GM18858 (cell line): ENCODE measurements around the gene LCLAT1.
"Not testable (repeated sequence)": the region's sequence is repeated elsewhere in the genome, so short reads cannot be mapped to it uniquely, and the experiment has no call there.

Experiments
- ATAC-seq: cut with Tn5 transposase; IDR thresholded peaks from one replicate; pipeline ENCODE4 v1.9.1; 2021; ENCODE audit not compliant: unreplicated experiment

The LCLAT1 gene

DNA sequence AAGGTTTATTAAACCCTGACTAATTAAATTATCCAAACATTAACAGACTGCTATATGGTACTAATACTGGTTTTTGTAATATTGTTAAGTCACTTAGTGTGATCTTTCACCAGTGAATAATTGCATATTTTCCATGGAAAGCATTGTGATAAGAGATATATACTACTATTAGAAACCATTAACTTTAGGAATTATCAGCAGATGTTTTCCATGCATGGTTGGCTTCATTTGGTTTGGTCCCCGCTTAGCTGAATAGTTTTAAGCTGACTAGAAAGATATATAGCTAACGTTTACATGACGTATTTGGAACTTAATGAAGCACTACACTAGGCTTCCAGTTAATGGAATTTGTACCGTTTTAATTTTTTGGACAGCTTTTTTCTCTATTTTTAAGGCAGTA, 37.9 kb downstream of the LCLAT1 start:
- no peak for ATAC-seq

DNA sequence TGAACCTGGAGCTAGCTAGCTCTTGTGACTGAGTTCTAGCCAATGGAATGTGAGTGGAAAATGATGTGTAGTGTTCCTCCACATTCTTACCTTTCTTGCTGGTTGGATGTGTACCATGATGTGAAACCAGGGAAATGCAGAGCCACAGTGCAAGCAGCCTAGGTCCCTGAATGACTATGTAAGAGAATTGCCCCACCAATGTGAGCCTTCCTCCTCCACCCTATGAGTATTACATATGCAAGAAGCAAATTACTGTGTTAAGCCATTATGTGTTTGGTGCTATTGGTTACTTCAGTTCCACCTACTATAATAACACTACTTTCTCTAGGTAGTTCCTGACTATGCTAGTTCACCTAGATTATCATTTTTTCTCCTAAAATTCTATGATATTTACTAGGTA, 39.6 kb downstream of the LCLAT1 start:
- ATAC-seq = no peak

DNA sequence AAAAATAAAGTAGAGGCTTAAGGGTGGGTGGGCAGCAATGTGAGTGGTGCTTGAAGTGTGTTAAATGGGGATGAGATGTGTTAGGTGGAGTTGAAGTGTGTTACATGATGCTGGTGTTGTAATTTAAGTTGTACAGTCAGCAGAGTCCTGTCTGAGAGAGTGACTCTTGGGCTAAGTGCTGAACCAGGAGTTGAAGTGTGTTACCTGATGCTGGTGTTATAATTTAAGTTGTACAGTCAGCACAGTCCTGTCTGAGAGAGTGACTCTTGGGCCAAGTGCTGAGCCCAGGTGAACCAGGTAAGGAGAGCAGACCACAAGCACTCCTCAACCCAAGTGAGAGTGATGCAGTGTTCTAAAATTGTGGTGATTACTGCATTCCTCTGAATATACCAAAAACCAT, 40.6 kb downstream of the LCLAT1 start:
- ATAC-seq = no peak

DNA sequence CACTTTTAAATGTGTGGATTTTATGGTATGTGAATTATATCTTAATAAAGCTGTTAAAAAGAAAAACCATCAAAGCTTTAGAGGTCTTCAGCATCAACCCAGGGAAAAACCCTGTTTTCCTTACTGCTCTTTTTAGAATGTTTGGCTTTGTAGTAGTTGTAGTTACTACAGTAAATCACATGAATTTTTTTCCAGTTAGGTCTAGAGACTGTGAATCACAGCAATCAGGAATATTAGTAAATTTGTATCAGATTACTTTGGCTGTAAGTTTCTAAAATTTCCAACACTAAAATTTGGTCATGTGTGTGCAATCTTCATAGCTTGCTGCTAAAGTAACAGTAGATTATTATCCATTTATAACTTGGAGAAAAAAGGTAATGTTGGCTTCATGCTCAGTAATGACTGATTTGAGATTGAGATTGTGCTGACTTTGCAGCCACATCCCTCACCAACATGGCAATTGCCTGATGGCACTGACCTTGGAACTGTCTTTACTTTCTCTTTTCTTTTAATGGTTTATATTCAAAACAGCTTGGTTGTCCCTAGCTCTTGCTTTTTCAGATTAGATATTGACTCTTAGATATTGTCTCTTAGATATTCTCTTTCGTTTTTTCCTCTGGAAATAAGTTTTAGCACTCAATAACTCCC, 41.1 kb downstream of the LCLAT1 start:
- ATAC-seq = no peak

DNA sequence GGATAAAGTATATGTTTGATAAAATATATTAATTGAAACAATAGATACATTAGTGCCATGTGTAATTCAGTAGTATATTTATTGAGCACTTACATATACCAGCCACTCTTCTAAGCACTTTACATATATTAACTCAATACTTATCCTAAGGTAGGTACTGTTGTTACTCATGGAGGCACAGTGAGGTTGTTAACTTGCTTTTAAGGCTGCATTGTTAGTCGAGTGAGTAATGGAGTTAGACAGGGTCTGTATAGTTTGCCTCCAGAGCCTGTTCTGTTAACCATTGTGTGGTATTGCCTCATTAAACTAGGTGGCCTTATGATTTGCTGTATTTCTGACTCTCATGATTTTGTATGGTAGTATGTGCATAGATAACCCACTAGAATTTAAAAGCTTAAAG, 44.2 kb downstream of the LCLAT1 start:
- ATAC-seq = no peak

DNA sequence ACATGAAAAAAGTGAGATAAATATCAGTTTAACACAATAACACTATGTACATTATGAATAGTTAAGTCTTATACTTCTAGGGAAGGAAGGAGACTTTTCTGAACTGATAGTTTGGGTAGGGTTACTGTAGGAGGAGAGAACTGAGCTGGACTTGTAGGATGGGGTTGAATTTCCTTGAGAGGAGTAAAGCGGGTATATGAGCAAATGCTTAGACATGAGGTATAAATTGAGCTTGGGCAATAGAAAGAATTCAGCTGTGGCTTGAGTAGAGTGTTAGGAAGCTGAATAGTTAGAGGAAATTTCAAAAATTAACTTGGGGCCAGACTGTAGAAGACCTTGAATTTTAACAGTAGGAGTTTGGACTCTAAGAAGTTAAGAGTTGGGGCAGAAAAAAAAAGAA, 45.1 kb downstream of the LCLAT1 start:
- ATAC-seq = no peak

DNA sequence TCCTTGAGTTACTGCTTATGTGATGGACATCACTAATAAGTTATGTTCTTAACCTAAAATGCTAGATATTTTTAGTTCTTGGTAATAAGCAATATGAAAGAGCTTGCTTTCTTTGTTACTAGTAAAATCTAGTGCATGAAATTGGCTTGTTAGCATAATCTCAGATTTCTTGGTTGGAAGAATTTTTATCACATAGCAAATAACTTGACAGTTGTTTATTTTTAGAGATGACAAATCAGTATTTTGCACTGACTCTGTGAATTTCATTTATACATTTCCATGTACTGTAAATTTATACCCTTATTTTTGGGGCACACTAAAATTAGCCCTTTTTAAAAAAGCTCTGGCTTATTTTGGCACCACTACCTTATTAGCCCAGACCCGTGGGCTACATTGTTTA, 45.6 kb downstream of the LCLAT1 start:
- no peak for ATAC-seq

DNA sequence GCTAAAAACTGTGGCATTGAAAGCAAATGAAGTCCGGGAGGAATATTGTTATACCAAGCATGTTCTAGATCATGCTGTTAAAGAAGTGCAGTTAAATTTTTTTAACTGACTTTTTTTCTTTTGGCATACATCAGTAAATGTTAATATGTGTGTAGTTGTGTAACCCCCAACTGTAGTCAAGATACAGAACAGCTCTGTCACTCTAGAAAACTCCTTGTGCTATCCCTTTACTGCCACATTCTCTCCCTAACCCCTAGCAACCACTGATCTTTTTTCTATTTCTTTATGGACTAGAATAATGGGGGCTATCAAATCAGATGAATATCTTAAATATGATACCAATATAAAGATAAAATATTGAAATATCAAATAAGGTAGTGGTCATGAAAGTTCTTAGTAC, 46.4 kb downstream of the LCLAT1 start:
- ATAC-seq = no peak

DNA sequence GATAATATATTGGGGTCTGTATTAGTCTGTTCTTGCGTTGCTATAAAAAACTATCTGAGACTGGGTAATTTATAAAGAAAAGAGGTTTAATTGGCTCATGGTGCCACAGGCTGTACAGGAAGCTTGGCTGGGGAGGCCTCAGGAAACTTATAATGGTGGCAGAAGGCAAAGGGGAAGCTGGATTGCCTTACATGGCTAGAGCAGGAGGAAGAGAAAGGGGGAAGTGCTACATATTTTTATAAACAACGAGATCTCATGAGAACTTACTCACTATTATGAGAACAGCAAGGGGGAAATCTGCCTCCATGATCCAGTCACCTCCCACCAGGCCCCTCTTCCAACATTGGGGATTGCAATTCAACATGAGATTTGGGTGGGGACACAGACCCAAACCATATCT, 48.9 kb downstream of the LCLAT1 start:
- ATAC-seq = not testable (repeated sequence)

DNA sequence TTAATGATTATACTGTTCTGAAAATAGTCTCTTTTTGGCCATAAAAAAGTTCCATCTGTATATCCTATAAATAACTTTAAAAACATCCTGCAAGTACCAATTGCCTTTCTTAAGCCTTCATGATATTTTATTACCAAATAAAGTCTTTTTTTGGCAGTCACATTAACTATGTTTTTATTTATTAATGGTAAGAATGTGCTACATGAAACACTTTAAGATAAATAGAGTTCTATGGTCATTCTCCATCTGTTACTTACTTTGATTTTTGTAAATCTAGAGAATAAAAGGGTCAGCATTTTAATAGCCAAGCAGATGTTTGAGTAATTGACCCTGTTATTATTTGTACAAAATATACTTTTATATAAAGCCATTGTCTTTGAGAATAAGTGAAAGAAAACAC, 52.6 kb downstream of the LCLAT1 start:
- no peak for ATAC-seq

DNA sequence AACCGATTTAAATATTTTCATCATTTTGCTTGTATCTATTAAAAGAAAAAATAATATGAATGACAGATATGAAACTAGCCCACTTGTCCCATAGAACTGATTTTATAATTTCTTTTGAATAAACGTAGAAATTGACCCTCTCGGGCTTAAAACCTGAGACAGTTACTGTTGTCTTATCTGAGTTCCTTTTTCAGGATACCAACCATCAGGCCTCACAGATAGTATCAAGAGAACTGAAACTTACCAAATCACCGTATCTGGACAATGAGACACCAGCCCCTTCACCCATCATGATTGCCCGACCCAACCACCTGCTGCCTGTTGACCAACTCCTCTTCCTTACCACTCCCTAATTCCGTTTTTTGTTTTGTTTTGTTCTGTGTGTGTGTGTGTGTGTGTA, 53.7 kb downstream of the LCLAT1 start:
- ATAC-seq = no peak

DNA sequence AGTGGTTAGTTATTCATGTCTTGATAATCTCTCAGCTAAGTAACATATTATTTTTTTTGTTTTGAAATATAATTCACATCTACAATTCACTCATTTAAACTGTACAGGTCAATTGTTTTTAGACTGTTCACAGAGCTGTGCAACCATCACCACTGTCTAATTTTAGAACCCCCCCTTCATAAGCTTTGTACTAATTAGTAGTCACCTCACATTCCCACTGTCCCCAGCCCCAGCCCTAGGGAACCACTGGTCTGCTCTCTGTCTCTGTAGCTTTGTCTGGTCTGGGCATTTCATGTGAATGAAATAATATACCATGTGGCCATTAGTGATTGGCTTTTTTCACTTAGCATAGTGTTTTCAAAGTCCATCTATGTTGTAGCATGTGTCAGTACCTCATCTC, 55.3 kb downstream of the LCLAT1 start:
- ATAC-seq = no peak

DNA sequence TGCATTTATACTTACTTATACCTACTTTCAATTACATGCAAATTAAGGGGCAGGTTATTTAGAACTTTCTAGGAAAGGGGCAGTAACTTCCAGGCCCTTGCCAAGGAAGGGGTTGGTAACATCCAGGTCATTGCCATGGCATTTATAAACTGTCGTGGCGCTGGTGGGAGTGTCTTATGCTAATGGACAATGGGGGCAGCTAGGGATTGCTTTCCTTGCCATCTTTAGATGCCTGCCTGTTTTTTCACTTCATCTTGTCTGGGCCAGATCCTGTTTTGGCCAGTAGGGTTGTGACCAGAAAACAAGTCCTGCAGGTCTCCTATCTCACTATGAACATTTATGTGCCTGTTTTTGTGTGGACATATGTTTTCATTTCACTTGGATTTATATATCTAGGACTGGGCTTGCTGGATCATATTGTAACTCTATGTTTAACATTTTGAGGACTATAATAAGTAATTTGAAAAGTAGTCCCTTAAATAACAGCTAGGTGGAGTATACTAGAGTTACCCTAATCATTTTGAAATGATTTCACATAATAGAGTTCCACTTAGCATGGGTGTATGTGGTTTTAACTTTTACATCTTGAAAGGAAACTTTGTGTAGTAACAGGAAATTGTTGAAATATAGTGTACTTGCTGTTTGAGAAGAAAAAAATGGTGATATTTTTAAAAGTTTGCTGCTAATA, 56.1 kb downstream of the LCLAT1 start:
- no peak for ATAC-seq

DNA sequence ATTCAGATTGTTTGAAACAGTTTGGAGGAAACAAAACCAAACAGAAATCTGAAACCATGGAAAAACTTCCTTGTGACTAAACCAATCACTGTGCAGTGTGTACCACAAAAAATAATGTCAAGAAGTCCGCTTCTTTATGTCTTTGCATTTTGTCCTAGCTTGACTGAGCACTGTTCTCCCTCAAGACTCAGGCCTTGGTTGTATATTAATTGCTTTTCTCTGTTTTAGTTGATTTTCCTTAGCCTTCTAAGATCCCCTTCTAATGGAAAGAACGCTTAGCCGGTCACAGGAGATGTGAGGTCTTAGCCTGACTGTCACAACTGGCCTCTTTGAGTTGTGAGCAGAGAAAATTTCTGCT, 56.6 kb downstream of the LCLAT1 start:
- ATAC-seq = no peak

DNA sequence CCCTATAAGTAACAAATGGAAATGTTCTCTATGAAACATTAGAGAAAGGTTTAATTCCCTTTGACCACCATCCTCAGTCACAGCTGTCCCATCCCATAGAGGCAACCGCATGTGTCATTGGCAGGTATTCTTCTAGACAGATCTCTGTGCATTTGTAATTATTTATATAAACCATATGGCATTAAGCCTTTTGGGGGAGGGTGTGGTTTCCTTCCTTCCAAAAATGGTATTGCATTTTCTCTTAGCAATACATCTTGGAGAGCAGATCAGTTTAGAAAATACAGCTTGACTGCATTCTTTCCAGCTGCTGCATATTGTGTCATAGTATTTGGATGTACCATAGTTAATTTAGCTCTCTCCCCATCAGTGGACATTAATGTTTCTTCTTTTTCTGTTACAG, 57.7 kb downstream of the LCLAT1 start:
- ATAC-seq = no peak

DNA sequence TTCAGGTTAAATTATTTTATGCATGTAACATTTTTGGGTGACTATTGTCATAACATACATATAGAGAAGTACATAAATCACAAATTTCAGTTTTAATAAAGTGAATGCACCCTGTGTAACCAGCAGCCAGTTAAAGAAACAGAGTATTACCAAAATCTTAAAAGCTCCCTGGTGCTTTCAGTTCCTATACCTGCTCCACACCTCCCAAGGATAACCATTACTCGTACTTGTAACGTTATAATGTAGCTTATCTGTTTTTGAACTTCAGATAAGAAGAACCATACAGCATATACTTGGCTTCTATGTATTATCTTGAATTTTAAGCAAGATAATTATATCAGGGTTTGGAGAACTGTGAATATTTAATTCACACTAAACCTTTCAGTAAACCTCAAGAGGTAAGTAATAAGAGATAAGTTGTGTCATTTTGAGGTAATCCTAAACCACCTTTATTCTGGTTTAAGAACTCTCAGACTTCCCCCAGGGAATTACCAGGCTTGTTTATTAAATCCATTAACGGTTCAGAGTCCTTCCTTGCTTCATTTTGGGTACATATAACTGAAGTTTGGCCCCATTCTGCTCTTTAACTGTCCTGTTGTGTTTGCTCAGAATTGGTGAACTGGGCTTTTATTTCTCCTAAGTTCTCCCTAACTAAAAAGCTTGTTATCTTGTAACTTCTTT, 58.6 kb downstream of the LCLAT1 start:
- ATAC-seq = no peak

DNA sequence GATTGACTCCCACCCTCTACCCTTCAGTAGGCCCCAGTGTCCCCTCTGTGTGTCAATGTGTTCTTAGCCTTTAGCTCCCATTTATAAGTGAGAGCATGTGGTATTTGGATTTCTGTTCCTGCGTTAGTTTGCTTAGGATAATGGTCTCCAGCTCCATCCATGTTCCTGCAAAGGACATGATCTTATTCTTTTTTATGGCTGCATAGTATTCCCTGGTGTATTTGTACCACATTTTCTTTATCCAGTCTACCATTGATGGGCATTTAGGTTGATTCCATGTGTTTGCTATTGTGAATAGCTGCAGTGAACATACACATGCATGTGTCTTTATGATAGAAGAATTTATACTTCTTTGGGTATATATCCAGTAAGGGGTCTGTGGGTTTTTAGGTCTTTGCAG, 60.4 kb downstream of the LCLAT1 start:
- ATAC-seq = not testable (repeated sequence)

DNA sequence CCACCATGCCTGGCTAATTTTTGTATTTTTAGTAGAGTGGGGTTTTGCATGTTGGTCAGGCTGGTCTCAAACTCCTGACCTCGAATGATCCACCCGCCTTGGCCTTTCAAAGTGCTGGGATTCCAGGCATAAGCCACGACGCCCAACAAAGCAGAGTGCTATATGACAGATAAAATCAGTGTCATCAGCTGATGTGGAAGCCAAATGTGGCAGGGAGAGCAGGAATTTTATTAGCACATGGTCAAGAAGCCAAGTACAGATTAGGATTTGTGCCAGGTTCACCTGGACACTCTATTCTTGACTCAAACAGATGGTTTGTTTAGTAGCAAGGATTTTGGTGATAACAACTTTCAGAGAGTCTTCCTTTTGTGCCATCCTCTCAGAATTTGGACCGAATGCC, 62.7 kb downstream of the LCLAT1 start:
- no peak for ATAC-seq

DNA sequence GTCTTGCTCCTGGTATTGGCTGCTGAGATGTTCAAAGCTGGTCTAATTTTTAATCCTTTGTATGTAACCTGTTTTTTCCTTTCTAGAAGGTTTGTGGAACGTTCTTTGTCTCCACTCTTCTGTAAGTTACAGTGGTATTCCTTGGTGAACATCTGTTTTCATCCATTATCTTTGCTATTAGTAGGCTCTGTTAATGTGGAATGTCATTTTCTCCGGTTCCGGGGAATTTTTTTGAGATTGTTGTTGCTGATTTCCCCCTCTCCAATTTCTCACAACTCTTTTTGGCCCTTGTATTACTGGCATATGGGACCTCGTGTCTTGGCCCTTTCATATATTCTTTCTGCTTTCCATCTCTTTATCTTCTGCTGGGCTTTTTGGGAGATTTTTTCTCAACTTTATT, 63.4 kb downstream of the LCLAT1 start:
- no peak for ATAC-seq

DNA sequence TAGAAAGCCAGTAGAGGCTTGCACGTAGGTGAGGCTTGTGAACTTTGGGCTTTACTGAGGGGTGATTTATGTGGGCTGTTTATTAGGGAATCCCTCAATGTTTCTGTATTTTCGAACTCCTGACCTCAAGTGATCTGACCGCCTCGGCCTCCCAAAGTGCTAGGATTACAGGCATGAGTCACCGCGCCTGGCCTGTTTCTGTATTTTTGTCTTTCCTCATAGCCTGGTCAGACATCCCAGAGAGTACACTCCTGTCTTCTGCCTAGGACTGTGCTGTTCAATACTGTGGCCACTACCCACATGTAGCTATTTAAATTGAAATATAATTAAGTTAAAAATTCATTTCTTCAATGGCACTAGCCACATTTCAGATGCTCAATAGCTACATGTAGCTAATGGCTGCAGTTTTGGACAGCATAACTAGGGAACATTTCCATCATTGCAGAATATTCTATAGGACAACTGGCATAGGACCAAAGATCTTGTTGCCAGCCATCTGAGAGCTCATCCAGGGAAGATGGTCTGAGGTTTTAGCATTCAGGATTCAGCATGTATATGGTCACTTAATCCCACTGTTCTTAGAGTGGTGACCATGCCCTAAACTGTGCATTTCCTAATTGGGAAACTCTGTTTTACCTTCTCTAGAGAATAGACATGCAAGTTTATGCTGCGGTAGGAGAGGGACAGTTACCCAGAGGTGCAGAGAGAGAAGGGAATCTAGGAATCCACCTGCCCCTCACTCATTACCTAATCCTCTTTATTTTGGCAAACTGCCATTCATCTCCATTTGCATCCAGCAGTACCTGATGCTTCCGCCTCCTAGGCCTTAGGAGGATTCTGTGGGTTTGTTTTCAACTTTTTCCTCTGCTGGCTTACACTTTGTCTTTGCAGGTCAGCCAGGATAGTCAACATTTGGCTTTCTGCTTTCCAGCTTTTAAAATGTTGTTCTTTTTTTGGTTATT, 64.4 kb downstream of the LCLAT1 start:
- no peak for ATAC-seq

DNA sequence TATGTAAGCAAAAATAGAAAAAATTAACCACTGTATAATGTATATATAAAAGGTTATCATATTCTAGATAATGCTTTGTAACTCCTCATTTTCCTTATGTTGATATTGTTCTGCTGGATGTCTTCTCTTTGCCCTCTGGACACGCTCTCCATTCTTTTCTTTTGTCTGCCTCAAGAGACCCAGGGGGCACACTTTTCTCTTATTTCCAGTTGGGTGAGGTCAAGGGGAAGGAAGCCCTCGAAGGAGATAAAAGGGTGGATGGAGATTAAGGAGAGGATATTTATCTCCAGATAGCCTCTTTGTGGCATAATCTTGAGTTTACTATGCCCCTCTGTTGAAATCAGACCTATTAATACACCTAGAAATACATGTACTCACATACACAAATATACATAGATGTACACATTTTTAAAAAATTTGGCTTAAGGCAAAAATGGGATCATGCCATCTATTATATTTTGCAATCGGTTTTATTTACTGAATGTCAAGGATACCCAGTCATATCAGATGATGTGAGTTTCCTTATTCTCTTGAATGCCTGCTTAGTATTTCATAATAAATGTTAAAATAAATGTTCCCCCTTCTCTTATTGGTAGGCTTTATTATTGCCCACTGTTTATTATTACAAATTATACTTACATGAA, 65.3 kb downstream of the LCLAT1 start:
- no peak for ATAC-seq
